ENCODE data around the gene PFKFB3. TPM values are rescaled to one million over a fixed set of nuclear protein-coding genes. Genes with fewer than 3 reads are reported as not detected.

Gene PFKFB3
- total RNA-seq, 4 donors from 2014 or later = 8.4 to 11.8 (median 9.4) TPM

DNA sequence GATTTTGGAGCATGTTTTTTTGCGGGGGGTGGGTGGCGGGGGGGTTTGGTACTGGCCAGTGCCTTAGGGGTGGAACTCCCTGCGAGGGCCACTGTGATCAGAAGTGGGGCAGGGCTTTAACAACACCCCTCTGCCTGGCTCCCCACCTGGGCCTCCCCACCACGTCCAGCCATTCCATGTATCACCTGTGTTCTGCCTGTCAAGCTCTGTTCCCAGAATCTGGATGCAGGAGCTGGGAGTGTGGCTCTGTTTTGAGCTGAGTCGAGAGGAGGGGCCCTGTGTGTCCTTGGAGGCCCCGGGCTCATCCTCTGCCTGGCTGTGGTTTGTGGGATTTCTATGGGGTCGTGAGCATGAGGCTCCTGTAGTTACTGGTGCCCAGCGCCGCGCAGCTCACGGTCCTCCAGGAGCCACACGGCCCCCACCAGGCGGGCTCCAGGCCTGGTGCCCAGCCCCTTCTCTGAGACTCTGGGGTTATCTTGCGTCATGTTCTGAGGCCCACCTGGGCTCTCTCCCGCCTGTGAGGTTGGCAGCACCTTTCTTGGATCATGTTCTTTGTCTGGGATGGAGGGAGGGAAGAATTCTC is 29.6 kb downstream of the PFKFB3 start:
- intact Hi-C loops (cut with DNase I) = no loop called here
- Histone ChIP-seq H3K27me3 (no peaks in the 10 kb centered on the region), H3K9me3 (no peaks in the 10 kb centered on the region), H3K4me3 (replicated peaks in 1 of 3) (no peak overlapping the region), H3K36me3 (peaks cover 7 to 15% of the 10 kb centered on the region in 2 donors), H3K27ac (no peak overlapping the region), H3K4me1 (no peaks in the 10 kb centered on the region)
- WGBS, 2 donors = 88 to 98% methylated on average over 9 to 15 of the region's 15 CpGs
- TF ChIP-seq, protein P1, sequence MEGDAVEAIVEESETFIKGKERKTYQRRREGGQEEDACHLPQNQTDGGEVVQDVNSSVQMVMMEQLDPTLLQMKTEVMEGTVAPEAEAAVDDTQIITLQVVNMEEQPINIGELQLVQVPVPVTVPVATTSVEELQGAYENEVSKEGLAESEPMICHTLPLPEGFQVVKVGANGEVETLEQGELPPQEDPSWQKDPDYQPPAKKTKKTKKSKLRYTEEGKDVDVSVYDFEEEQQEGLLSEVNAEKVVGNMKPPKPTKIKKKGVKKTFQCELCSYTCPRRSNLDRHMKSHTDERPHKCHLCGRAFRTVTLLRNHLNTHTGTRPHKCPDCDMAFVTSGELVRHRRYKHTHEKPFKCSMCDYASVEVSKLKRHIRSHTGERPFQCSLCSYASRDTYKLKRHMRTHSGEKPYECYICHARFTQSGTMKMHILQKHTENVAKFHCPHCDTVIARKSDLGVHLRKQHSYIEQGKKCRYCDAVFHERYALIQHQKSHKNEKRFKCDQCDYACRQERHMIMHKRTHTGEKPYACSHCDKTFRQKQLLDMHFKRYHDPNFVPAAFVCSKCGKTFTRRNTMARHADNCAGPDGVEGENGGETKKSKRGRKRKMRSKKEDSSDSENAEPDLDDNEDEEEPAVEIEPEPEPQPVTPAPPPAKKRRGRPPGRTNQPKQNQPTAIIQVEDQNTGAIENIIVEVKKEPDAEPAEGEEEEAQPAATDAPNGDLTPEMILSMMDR (IDR thresholded peaks at IDR 0.05) = no peak
- no peak for TF ChIP-seq POLR2A (IDR thresholded peaks at IDR 0.05)
- no peak for DNase-seq

DNA sequence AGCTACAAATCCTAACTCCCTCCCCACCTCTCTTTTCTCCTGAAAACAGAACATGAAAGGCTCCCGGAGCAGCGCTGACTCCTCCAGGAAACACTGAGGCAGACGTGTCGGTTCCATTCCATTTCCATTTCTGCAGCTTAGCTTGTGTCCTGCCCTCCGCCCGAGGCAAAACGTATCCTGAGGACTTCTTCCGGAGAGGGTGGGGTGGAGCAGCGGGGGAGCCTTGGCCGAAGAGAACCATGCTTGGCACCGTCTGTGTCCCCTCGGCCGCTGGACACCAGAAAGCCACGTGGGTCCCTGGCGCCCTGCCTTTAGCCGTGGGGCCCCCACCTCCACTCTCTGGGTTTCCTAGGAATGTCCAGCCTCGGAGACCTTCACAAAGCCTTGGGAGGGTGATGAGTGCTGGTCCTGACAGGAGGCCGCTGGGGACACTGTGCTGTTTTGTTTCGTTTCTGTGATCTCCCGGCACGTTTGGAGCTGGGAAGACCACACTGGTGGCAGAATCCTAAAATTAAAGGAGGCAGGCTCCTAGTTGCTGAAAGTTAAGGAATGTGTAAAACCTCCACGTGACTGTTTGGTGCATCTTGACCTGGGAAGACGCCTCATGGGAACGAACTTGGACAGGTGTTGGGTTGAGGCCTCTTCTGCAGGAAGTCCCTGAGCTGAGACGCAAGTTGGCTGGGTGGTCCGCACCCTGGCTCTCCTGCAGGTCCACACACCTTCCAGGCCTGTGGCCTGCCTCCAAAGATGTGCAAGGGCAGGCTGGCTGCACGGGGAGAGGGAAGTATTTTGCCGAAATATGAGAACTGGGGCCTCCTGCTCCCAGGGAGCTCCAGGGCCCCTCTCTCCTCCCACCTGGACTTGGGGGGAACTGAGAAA is 30.4 kb downstream of the PFKFB3 start:
- Histone ChIP-seq H3K4me1 (no peaks in the 10 kb centered on the region), H3K36me3 (peaks cover 7 to 15% of the 10 kb centered on the region in 2 donors), H3K27me3 (no peaks in the 10 kb centered on the region), H3K9me3 (no peaks in the 10 kb centered on the region), H3K4me3 (replicated peaks in 1 of 3) (no peak overlapping the region), H3K27ac (no peak overlapping the region)
- TF ChIP-seq, protein P1 (IDR thresholded peaks at IDR 0.05) = no peak
- no peak for TF ChIP-seq POLR2A (IDR thresholded peaks at IDR 0.05)
- intact Hi-C loops (cut with DNase I) = no loop called here
- no peak for DNase-seq
- 84 to 86% methylated on average over 25 to 28 of the region's 28 CpGs for WGBS, 2 donors

DNA sequence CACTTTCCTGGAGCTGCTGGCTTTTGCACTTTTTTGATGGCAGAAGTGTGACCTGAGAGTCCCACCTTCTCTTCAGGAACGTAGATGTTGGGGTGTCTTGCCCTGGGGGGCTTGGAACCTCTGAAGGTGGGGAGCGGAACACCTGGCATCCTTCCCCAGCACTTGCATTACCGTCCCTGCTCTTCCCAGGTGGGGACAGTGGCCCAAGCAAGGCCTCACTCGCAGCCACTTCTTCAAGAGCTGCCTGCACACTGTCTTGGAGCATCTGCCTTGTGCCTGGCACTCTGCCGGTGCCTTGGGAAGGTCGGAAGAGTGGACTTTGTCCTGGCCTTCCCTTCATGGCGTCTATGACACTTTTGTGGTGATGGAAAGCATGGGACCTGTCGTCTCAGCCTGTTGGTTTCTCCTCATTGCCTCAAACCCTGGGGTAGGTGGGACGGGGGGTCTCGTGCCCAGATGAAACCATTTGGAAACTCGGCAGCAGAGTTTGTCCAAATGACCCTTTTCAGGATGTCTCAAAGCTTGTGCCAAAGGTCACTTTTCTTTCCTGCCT is 31.1 kb downstream of the PFKFB3 start:
- no peaks in the 10 kb centered on the region for H3K9me3 ChIP-seq
- intact Hi-C loops (cut with DNase I) = no loop called here
- WGBS, 2 donors = 90 to 93% methylated on average over 11 of the region's 11 CpGs
- H3K4me1 ChIP-seq = no peaks in the 10 kb centered on the region
- TF ChIP-seq, protein P1 (IDR thresholded peaks at IDR 0.05) = no peak
- TF ChIP-seq POLR2A (IDR thresholded peaks at IDR 0.05) = no peak
- H3K36me3 ChIP-seq = peaks cover 7 to 15% of the 10 kb centered on the region in 2 donors
- H3K27ac ChIP-seq = no peak overlapping the region
- no peak overlapping the region for H3K4me3 ChIP-seq (replicated peaks in 1 of 3)
- DNase-seq = no peak
- H3K27me3 ChIP-seq = no peaks in the 10 kb centered on the region

DNA sequence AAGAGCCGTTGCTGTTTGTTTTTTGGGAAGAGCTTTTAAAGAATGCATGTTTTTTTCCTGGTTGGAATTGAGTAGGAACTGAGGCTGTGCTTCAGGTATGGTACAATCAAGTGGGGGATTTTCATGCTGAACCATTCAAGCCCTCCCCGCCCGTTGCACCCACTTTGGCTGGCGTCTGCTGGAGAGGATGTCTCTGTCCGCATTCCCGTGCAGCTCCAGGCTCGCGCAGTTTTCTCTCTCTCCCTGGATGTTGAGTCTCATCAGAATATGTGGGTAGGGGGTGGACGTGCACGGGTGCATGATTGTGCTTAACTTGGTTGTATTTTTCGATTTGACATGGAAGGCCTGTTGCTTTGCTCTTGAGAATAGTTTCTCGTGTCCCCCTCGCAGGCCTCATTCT is 31.6 kb downstream of the PFKFB3 start:
- Histone ChIP-seq H3K36me3 (peaks cover 7 to 15% of the 10 kb centered on the region in 2 donors), H3K27me3 (no peaks in the 10 kb centered on the region), H3K4me3 (replicated peaks in 1 of 3) (no peak overlapping the region), H3K9me3 (no peaks in the 10 kb centered on the region), H3K4me1 (no peaks in the 10 kb centered on the region), H3K27ac (no peak overlapping the region)
- no peak for DNase-seq
- WGBS, 2 donors = 88 to 89% methylated on average over 13 of the region's 13 CpGs
- TF ChIP-seq, protein P1 (IDR thresholded peaks at IDR 0.05) = no peak
- TF ChIP-seq POLR2A (IDR thresholded peaks at IDR 0.05) = no peak
- intact Hi-C loops (cut with DNase I) = no loop called here
